ENCODE measurements around the gene SP7. TPM values are rescaled to one million over a fixed set of nuclear protein-coding genes. Genes with fewer than 3 reads are reported as not detected.

Gene SP7
- total RNA-seq, 2 experiments from 2014 or later = not detected

DNA sequence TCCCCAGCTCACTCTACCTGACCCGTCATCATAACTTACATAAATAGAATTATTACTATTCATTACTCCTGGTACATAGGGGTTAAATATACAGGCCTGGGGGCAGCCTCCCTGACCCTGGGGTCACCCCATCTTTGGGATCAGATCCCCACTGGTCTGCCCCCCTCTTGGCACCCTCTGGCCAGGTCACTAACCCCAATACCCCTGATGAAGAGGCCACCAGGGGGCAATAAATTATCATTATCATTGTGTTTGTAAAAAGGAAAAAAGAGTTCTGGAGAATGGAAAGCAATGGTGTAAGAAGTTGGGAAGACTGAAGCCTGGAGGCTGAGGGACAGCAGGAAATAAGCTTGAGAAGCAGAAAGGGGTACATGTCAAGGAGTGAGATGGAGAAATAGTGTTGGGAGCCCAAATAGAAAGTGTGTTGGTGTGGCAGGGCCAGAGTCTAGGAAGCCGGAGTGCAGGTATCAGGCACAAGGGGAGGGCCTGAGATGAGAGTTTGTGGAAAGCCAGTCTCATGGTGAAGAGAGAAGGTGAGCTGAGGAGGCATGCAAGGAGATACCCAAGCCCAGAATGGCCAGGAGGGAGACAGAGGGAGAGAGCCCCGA, 8.6 kb downstream of the SP7 start:
- CTCF ChIA-PET = interaction anchor here (0.8 to 3.1 kb wide), 7 partner anchors 8 to 94 kb away, joined by 3 to 11 read pairs (median 6); no protein-coding TSS in a partner anchor
- POLR2A ChIA-PET = no interaction called here
- H3K36me3 Mint-ChIP-seq (ENCODE audit: low read depth) = no peaks in the 10 kb centered on the region
- H3K4me3 Mint-ChIP-seq = no peak overlapping the region
- H3K9me3 Mint-ChIP-seq = no peaks in the 10 kb centered on the region
- DNase-seq = no peak
- peaks cover 27% of the 10 kb centered on the region for H3K4me1 Mint-ChIP-seq
- peaks cover 24% of the 10 kb centered on the region for H3K27me3 Mint-ChIP-seq
- no peak overlapping the region for H3K27ac Mint-ChIP-seq

DNA sequence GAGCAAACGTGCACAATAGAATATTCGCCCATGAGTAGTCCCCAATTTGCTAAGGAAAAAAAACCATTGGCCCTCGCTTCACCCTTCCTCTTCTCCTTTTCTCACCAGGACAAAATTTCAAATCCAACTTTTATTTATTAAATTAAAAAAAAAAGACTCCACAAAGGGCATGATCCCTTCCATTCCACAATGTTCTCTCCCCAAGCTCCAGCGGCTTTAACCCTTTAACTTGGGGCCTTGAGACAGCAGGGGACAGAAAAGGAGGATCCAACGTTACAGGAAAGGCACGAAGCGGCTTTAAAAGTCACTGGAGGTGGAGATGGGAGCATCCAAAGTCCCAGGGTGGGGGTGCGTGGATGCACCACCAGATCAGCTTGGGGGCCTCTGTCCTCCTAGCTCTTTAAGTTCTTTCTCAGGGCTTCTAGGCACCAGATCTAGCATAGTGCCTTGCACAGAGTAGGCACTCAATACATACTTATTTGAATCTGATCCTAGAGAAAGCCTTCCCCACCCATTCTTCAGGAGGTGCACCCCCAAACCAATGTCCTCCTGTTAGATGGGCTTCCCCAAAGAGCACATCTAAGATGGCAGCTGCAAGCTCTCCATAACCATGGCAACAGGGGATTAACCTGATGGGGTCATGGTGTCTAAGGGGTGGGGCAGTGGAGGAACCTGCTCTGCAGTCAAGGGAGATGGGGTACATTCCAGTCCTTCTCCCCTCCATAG, 9.5 kb downstream of the SP7 start:
- CTCF ChIA-PET = interaction anchor here (0.6 to 3.1 kb wide), 8 partner anchors 8 to 426 kb away, joined by 3 to 11 read pairs (median 4); no protein-coding TSS in a partner anchor
- POLR2A ChIA-PET = no interaction called here
- Mint-ChIP-seq H3K4me3 (peak overlapping the region; percentile 70), H3K9me3 (no peaks in the 10 kb centered on the region), H3K4me1 (peaks cover 30% of the 10 kb centered on the region), H3K27ac (peak overlapping the region; percentile 84), H3K27me3 (peaks cover 16% of the 10 kb centered on the region), H3K36me3 (ENCODE audit: low read depth) (no peaks in the 10 kb centered on the region)
- no peak for DNase-seq

DNA sequence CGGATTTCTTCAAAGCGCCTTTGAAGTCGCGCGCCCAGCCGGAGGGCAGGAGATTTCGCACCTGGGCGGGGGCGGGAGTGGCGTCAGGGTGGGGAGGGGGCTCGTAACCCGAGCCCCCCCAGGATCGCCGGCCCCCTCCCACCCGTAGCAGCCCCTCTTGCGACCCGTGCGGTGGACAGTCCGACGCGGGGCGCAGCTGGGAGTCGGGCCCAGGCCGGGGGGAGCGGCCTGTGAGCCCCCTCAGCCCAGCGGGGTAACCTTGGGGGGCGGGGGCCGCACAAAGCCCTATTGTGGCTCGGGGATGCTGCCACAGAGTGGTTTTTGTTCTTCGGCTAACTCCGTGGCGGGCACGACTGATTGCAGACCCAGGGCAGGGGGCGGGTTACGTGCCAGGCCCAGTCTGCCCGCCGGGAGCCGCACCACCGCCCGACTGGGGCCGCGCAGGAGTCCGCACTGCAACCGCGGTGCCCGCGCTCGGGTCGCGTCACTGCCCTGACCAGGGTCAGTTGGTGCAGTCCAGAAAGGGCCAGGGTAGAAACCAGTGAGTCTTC, 10.6 kb downstream of the SP7 start:
- CTCF ChIA-PET = interaction anchor here (0.5 to 2.6 kb wide), 13 partner anchors 8 to 421 kb away, joined by 3 to 13 read pairs (median 4); partner anchors contain the start of gene MYG1
- H3K4me1 Mint-ChIP-seq = peaks cover 40% of the 10 kb centered on the region
- H3K27me3 Mint-ChIP-seq = peaks cover 13% of the 10 kb centered on the region
- peak; percentile 26 for DNase-seq
- peak overlapping the region; percentile 78 for H3K4me3 Mint-ChIP-seq
- POLR2A ChIA-PET = no interaction called here
- H3K9me3 Mint-ChIP-seq = no peaks in the 10 kb centered on the region
- H3K27ac Mint-ChIP-seq = peak overlapping the region; percentile 84
- no peaks in the 10 kb centered on the region for H3K36me3 Mint-ChIP-seq (ENCODE audit: low read depth)

DNA sequence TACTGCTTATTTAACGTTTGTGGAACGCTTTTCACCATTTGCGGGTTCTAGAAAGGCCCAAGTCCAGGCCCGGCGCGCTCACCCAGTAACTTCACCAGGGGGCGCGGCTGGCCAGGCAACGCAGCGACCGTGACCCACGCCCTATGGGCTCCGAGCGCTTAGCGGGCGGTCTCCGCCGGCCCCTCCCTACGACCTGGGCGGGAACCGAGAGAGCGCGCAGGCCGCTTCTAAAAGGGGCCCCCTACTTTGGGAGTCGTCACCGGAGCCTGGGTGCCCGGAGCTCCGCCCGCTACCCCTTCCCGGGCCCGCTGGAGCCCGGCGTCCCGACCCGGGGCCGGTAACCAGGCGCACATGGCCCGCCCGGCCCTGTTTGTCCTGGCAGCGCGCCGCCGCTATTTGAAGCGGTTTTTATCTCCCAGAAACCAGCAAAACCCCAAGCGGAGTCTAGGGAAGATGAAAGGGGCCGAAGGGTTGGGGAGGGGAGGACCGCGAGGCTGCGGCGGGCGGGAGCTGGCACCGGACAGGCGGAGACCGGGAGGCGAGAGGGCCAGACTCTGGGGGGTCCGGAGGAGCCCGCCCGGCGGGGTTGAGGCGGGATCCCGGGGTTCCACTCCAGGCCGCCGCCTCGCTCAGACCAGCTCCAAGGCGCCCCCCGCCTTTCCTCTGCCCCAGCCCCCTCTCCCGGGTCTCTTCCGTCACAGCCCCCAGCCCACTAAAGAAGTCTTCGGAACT, 11.2 kb downstream of the SP7 start:
- Mint-ChIP-seq H3K4me1 (peaks cover 47% of the 10 kb centered on the region), H3K27ac (peak overlapping the region; percentile 99), H3K4me3 (peak overlapping the region; percentile 78), H3K27me3 (peaks cover 10% of the 10 kb centered on the region), H3K36me3 (ENCODE audit: low read depth) (no peaks in the 10 kb centered on the region), H3K9me3 (no peaks in the 10 kb centered on the region)
- ChIA-PET CTCF (interaction anchor here (0.5 to 7.1 kb wide), 12 partner anchors 9 to 383 kb away, joined by 3 to 94 read pairs (median 4); partner anchors contain the start of genes ITGB7 and MYG1), POLR2A (interaction anchor here (1.4 kb wide), 1 partner anchor 177 kb away, joined by 4 read pairs; the partner anchor contains the start of gene TARBP2)
- peak; percentile 88 for DNase-seq

DNA sequence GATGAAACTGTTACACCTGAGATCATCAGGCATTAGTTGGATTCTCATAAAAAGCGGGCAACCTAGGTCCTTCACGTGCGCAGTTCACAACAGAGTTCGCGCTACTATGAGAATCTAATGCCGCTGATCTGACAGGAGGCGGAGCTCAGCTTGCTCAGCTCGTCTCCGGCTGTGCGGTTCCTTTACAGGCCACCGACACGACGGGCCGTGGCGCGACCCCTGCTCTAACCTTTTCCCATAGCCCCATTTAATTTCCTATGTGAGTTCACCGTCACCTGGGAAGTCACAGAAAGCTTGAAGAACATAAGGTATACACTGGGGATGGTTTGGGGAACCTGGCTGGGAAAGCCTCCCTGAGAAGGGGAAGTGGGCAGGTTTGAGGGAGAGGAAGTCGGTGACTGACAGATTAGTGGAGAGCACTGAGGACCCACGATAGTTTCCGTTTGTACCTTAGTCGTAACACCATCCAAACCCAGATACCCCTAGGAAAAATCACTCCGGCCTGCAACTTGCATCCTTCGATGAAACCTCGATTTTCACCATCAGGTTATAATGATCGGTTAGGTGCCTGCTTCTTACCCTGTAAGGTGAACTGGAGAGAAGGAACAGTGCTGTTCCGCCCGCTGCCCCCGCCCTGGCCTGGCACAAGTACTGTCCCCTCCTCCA, 11.9 kb downstream of the SP7 start:
- ChIA-PET POLR2A (interaction anchor here (0.8 to 1.4 kb wide), 2 partner anchors 24 to 177 kb away, joined by 3 to 4 read pairs; partner anchors contain the start of gene TARBP2), CTCF (interaction anchor here (0.5 to 7.1 kb wide), 14 partner anchors 14 to 177 kb away, joined by 3 to 94 read pairs (median 5); partner anchors contain the start of genes ITGB7, MYG1 and TARBP2)
- DNase-seq = peak; percentile 72
- no peaks in the 10 kb centered on the region for H3K36me3 Mint-ChIP-seq (ENCODE audit: low read depth)
- peaks cover 9% of the 10 kb centered on the region for H3K27me3 Mint-ChIP-seq
- H3K4me3 Mint-ChIP-seq = peak overlapping the region; percentile 78
- peak overlapping the region; percentile 99 for H3K27ac Mint-ChIP-seq
- peaks cover 49% of the 10 kb centered on the region for H3K4me1 Mint-ChIP-seq
- no peaks in the 10 kb centered on the region for H3K9me3 Mint-ChIP-seq

DNA sequence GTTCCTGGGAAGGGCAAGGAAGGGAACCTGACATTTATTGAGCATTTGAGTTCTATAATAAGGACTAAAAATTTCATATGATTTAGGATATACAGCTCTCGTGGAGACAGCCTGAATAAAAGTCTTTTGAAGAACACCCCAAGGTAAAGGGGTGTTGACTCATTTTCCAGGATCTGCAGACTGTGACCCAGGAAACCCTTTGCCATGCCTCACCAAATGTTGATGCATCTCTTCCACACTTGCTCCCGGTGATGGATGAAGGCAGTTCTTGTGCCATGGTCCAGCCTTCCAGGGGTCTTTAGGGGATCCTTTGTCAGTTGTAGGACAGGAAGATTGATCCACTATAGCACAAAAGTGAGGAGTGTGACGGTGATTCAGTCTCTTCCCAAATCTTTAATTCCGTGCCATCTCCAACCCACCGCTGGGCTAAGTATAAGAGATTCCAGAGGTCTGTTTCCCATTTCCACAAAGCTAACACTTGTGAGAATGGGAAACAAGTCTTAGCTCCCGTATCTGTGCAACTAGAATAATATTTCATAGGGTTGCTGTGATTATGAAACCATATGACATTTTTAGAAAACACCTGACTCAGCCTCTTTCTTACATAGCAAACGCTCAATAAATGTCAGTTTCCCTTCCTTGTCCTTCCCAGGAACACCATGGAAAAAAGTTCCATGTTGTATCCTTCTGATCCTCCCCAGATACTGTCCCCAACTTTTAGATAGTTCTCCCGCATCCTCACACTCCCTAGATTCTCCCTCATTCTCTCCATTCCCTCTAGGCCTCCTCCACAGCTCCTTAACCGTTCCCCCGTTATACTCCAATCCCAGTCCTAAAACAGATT, 15.6 kb downstream of the SP7 start:
- CTCF ChIA-PET = interaction anchor here (0.5 to 7.1 kb wide), 79 partner anchors 8 to 1252 kb away, joined by 3 to 94 read pairs (median 4); partner anchors contain the start of genes AMHR2, ATP5MC2, ESPL1 and ITGB7
- peak overlapping the region; percentile 85 for H3K4me3 Mint-ChIP-seq
- peaks cover 14% of the 10 kb centered on the region for H3K36me3 Mint-ChIP-seq (ENCODE audit: low read depth)

DNA sequence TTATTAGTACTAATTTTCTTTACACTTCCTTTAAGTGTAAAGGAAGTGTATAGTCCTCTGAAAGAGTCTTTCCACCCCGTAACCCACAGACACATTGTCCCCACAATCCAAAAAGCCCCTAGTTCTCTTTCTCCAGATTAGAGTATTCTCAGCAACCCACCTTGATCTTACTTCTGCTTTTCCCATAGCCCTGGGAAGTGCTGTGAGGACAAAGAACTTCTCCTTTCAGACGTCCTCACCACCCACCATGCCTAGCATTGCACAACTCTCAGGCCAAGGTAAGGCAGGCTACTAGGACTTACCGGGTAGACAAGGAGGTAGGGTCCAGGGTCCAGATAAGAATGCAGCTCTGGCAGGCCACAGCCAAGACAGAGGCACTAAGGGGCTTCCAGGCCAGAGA, 22.2 kb downstream of the SP7 start:
- POLR2A ChIA-PET = no interaction called here
- Mint-ChIP-seq H3K27me3 (no peaks in the 10 kb centered on the region), H3K36me3 (ENCODE audit: low read depth) (peaks cover 37% of the 10 kb centered on the region), H3K27ac (peak overlapping the region; percentile 27), H3K4me3 (no peak overlapping the region), H3K9me3 (no peaks in the 10 kb centered on the region), H3K4me1 (peaks cover 6% of the 10 kb centered on the region)
- DNase-seq = no peak
- CTCF ChIA-PET = interaction anchor here (0.8 kb wide), 1 partner anchor 12 kb away, joined by 4 read pairs; no protein-coding TSS in a partner anchor

More for the DNA sequence above, 15.6 kb downstream of the SP7 start:
- POLR2A ChIA-PET = interaction anchor here (0.7 to 1.6 kb wide), 6 partner anchors 22 to 315 kb away, joined by 3 to 8 read pairs (median 4); partner anchors contain the start of genes PFDN5 and SP1
- peak overlapping the region; percentile 93 for H3K27ac Mint-ChIP-seq
- DNase-seq = no peak
- no peaks in the 10 kb centered on the region for H3K27me3 Mint-ChIP-seq
- no peaks in the 10 kb centered on the region for H3K9me3 Mint-ChIP-seq
- H3K4me1 Mint-ChIP-seq = peaks cover 46% of the 10 kb centered on the region

DNA sequence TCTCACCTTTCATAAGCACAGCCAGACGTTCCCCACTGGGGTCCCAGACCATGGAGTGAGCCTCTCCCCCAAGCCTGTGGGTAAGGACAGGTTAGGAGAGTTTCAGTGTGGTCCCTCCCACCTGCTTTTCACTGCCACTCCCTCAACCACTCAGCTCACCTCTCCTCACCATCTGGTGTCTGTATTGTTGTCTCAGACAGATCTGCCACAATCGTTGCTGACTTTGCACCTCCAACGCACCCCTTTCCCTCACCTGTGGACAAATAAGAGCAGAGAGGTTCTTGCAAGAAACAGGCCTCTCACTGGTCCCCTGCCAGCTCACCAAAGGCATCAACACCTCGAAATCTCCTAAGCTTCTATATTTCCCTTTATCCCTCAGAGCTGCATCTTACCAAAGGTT, 27.9 kb downstream of the SP7 start:
- Mint-ChIP-seq H3K27ac (no peak overlapping the region), H3K9me3 (no peaks in the 10 kb centered on the region), H3K27me3 (no peaks in the 10 kb centered on the region), H3K4me3 (no peak overlapping the region), H3K4me1 (no peaks in the 10 kb centered on the region), H3K36me3 (ENCODE audit: low read depth) (peaks cover 24% of the 10 kb centered on the region)
- CTCF ChIA-PET = interaction anchor here (0.8 to 5.3 kb wide), 6 partner anchors 9 to 148 kb away, joined by 3 to 40 read pairs (median 4); partner anchors contain the start of genes AAAS and MYG1
- POLR2A ChIA-PET = interaction anchor here (0.6 kb wide), 1 partner anchor 13 kb away, joined by 4 read pairs; the partner anchor contains the start of gene PFDN5
- DNase-seq = no peak

DNA sequence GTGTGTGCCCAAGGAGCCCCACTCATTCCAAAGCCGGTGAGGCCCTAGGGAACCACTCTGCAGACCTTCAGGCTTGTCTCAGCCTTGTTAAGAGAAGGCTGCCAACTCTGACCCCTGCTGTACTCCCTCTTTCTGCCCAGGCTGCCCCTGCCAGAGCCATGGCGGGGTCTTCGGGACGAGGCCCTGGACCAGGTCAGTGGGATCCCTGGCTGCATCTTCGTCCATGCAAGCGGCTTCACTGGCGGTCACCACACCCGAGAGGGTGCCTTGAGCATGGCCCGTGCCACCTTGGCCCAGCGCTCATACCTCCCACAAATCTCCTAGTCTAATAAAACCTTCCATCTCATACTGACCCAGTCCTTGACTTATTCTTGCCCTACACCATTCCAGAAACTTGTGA, 29.3 kb downstream of the SP7 start:
- Mint-ChIP-seq H3K36me3 (ENCODE audit: low read depth) (peaks cover 29% of the 10 kb centered on the region), H3K4me1 (peaks cover 10% of the 10 kb centered on the region), H3K4me3 (no peak overlapping the region)

DNA sequence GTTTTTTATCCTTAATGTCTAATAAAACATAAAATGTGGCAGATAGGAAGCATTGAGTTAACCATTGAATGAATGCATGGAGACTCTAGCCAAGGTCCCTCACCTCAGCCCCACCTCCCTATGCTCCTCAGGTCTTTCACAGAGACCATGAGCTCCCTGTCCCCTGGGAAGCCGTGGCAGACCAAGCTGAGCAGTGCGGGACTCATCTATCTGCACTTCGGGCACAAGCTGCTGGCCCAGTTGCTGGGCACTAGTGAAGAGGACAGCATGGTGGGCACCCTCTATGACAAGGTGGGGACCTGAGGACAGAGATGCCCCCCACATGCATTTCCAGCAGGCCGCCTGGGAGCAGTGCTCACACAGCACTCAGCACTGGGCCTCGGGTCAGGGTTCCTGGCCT, 33.3 kb downstream of the SP7 start:
- no peak overlapping the region for H3K27ac Mint-ChIP-seq
- no peaks in the 10 kb centered on the region for H3K9me3 Mint-ChIP-seq
- H3K4me1 Mint-ChIP-seq = peaks cover 40% of the 10 kb centered on the region
- POLR2A ChIA-PET = no interaction called here
- CTCF ChIA-PET = interaction anchor here (0.7 to 3.2 kb wide), 6 partner anchors 8 to 18 kb away, joined by 3 to 16 read pairs (median 4); partner anchors contain the start of genes AAAS and PFDN5
- peaks cover 38% of the 10 kb centered on the region for H3K36me3 Mint-ChIP-seq (ENCODE audit: low read depth)
- H3K4me3 Mint-ChIP-seq = no peak overlapping the region
- no peak for DNase-seq
- H3K27me3 Mint-ChIP-seq = no peaks in the 10 kb centered on the region

More for the DNA sequence above, 29.3 kb downstream of the SP7 start:
- CTCF ChIA-PET = interaction anchor here (0.7 to 2.5 kb wide), 2 partner anchors 12 to 15 kb away, joined by 3 to 11 read pairs; partner anchors contain the start of genes AAAS and PFDN5
- no peak for DNase-seq
- Mint-ChIP-seq H3K27ac (no peak overlapping the region), H3K9me3 (no peaks in the 10 kb centered on the region), H3K27me3 (no peaks in the 10 kb centered on the region)
- POLR2A ChIA-PET = no interaction called here

DNA sequence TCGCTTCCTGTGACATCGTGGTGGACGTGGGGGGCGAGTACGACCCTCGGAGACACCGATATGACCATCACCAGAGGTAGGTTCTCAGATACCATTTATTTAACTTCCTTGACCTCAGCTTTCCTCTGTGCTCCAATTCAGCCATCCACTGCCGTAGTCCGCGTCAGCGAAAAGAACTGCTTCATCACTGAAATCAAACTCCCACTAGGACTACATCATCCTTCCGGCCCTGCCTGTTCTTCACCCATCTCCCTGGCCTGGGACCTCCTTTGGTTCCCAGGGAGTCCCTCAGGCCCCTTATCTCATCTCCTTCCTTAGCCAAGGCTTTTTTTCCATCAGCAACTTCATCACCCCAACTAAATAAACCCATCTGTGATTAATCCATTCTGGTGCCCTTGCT, 36.0 kb downstream of the SP7 start:
- no peaks in the 10 kb centered on the region for H3K27me3 Mint-ChIP-seq
- CTCF ChIA-PET = interaction anchor here (0.7 to 3.2 kb wide), 3 partner anchors 21 to 53 kb away, joined by 3 to 30 read pairs (median 16); partner anchors contain the start of gene AAAS
- H3K9me3 Mint-ChIP-seq = no peaks in the 10 kb centered on the region
- H3K27ac Mint-ChIP-seq = peak overlapping the region; percentile 86
- POLR2A ChIA-PET = interaction anchor here (0.6 kb wide), 1 partner anchor 122 kb away, joined by 3 read pairs; no protein-coding TSS in a partner anchor
- H3K4me1 Mint-ChIP-seq = peaks cover 63% of the 10 kb centered on the region
- H3K4me3 Mint-ChIP-seq = peak overlapping the region; percentile 89
- DNase-seq = no peak
- peaks cover 38% of the 10 kb centered on the region for H3K36me3 Mint-ChIP-seq (ENCODE audit: low read depth)
